K562 (cell line): ENCODE results near the gene PHEX. TPM values are rescaled to one million over a fixed set of nuclear protein-coding genes. Genes with fewer than 3 reads are reported as not detected.

Experiments used
- ATAC-seq: fragments of 200-7000 bp; cut with Tn5 transposase; 3 replicates; pipeline ENCODE4 v1.9.1; 2020; ENCODE audit warnings: moderate library complexity
- BruUV-seq: library from RNA; stranded (reverse); fragments of 400-500 nt; replicated peaks from 2 replicates; lab custom pipeline; 2021; lab: Mats Ljungman, UMichigan
- CTCF ChIA-PET: fragments of 300-600 bp; formaldehyde crosslinking; extraction: SDS; loops from one replicate; lab custom pipeline; 2021; ENCODE audit warnings: low intra/inter-chr PET ratio; lab: Yijun Ruan, JAX
- POLR2A ChIA-PET: fragments of 300-600, 350-650 bp; sonication (Branson Sonifier 250); formaldehyde crosslinking; extraction: SDS; loops from one replicate; lab custom pipeline; 2021; ENCODE audit warnings: antibody characterized with exemption, inconsistent platforms; lab: Yijun Ruan, JAX
- DNase-seq, 4 experiments: peaks; one replicate each; pipeline versions ENCODE4 v3.0.0 to v3.0.0-alpha.2; 2011 to 2018; ENCODE audit warnings: low spot score in 3 of 4, mixed read lengths in 3 of 4; ENCODE audit errors: extremely low read depth in 1 of 4
- FAIRE-seq: peaks from 2 replicates; lab custom pipeline; 2011; peaks lifted over from hg19 to GRCh38; lab: Jason Lieb, UNC
- H2AFZ ChIP-seq: 2 replicates; pipeline ENCODE4 v1.6.0; 2011; ENCODE audit warnings: low read depth, low read length, control low read depth, inconsistent platforms
- H3K27ac ChIP-seq: fragments of 200-600 bp; 3 replicates; pipeline ENCODE4 v1.8.0; 2011; ENCODE audit warnings: low read depth, mild to moderate bottlenecking, control low read depth, inconsistent platforms, low read length, moderate library complexity, mixed read lengths; ENCODE audit errors: extremely low read depth
- H3K27me3 ChIP-seq, 2 experiments: fragments of 300-600 bp in 1 of 2; 2 replicates in 1 of 2; 3 replicates in 1 of 2; pipeline versions ENCODE4 v1.6.0 to v1.8.0; 2011; ENCODE audit warnings: inconsistent platforms in 2 of 2, low read length in 2 of 2, mild to moderate bottlenecking in 1 of 2, mixed read lengths in 1 of 2, moderate library complexity in 1 of 2; ENCODE audit not compliant: control insufficient read depth in 2 of 2, insufficient read depth in 2 of 2
- H3K36me3 ChIP-seq: fragments of 300-600 bp; 3 replicates; pipeline ENCODE4 v1.8.0; 2011; ENCODE audit warnings: mild to moderate bottlenecking, low read length, inconsistent platforms; ENCODE audit not compliant: control insufficient read depth, insufficient read depth
- H3K4me1 ChIP-seq, 2 experiments: fragments of 200-600 bp in 1 of 2; replicated peaks in 1 of 2; 2 replicates in 1 of 2; 3 replicates in 1 of 2; pipeline versions ENCODE4 v1.5.1 to v1.8.0; 2011; ENCODE audit warnings: inconsistent platforms in 2 of 2, low read length in 2 of 2, mild to moderate bottlenecking in 1 of 2, mixed read lengths in 1 of 2, moderate library complexity in 1 of 2; ENCODE audit not compliant: control insufficient read depth in 2 of 2, insufficient read depth in 2 of 2
- H3K4me2 ChIP-seq: 2 replicates; pipeline ENCODE4 v1.6.1; 2011; ENCODE audit warnings: low read length, control low read depth, inconsistent platforms, mixed read lengths; ENCODE audit not compliant: insufficient read depth
- H3K4me3 ChIP-seq: fragments of 200-600 bp; sonication (generic), shearing (Covaris generic); 2 replicates; pipeline ENCODE4 v1.5.1; 2016; ENCODE audit warnings: control low read depth, inconsistent platforms
- H3K79me2 ChIP-seq: fragments of 200-600 bp; 3 replicates; pipeline ENCODE4 v1.8.0; 2011; ENCODE audit warnings: low read length, inconsistent platforms; ENCODE audit not compliant: control insufficient read depth, insufficient read depth
- H3K9ac ChIP-seq, 2 experiments: 2 replicates each; pipeline versions ENCODE4 v1.6.0 to v1.6.1; 2011; ENCODE audit warnings: low read depth in 2 of 2, low read length in 2 of 2, control low read depth in 1 of 2, inconsistent platforms in 1 of 2, mild to moderate bottlenecking in 1 of 2, mixed read lengths in 1 of 2; ENCODE audit not compliant: insufficient read depth in 1 of 2
- H3K9me1 ChIP-seq: one replicate; pipeline ENCODE4 v1.6.0; 2011; ENCODE audit warnings: inconsistent platforms, mild to moderate bottlenecking, low read length, moderate library complexity; ENCODE audit not compliant: control insufficient read depth, insufficient read depth
- H3K9me3 ChIP-seq: replicated peaks from 2 replicates; pipeline ENCODE4 v1.5.1; 2011; ENCODE audit warnings: low read depth, low read length, inconsistent platforms; ENCODE audit not compliant: control insufficient read depth, insufficient read depth
- H4K20me1 ChIP-seq: replicated peaks from 2 replicates; pipeline ENCODE4 v1.6.1; 2011; ENCODE audit warnings: low read length, inconsistent platforms, mixed read lengths; ENCODE audit not compliant: control insufficient read depth, insufficient read depth
- GABPB1 ChIP-seq: sonication (generic); formaldehyde crosslinking; IDR thresholded peaks from 2 replicates; pipeline ENCODE4 v1.8.0; 2022; ENCODE audit warnings: mild to moderate bottlenecking, missing genetic modification reagents
- KAT7 ChIP-seq: sonication (generic); formaldehyde crosslinking; IDR thresholded peaks from 2 replicates; pipeline ENCODE4 v1.8.0; 2022; ENCODE audit warnings: missing genetic modification reagents, mild to moderate bottlenecking, borderline replicate concordance
- POLR2B ChIP-seq: fragments of 450-650 bp; IDR thresholded peaks from 2 replicates; pipeline ENCODE4 v1.6.1; 2018; ENCODE audit warnings: low read depth; ENCODE audit not compliant: partially characterized antibody
- USF1 ChIP-seq: sonication (generic); formaldehyde crosslinking; IDR thresholded peaks from 2 replicates; pipeline ENCODE4 v1.9.0; 2022; ENCODE audit warnings: mild to moderate bottlenecking, missing genetic modification reagents
- ZBTB9 ChIP-seq: fragments of 450-650 bp; formaldehyde crosslinking; IDR thresholded peaks from 2 replicates; pipeline ENCODE4 v1.4.0; 2020; ENCODE audit warnings: mild to moderate bottlenecking, moderate library complexity
- WGBS: fragments of 100-300 bp; shearing (Covaris generic); methylation state at CpG from one replicate; pipeline ENCODE4 v1.1.6; 2016; ENCODE audit warnings: low coverage, mixed read lengths; ENCODE audit not compliant: insufficient coverage; ENCODE audit errors: missing lambda C conversion rate; 5-methylcytosine and 5-hydroxymethylcytosine counted together
- in situ Hi-C: fragments of 300-500 bp; cut with MboI; formaldehyde crosslinking; loops from 4 replicates; pipeline ENCODE4 v1.15.0; 2018; ENCODE audit warnings: inconsistent platforms, mixed read lengths
- intact Hi-C: fragments of 100-400 bp; cut with micrococcal nuclease; formaldehyde crosslinking; loops from 2 replicates; pipeline ENCODE4 v1.14.2; 2022
- polyA plus RNA-seq, 8 experiments: library from polyadenylated mRNA; depleted of rRNA in 4 of 8; stranded (reverse) in 5 of 8; unstranded in 3 of 8; fragments of >200 nt; fragmentation: Nextera tagmentation in 2 of 8; fragmentation: Illumina TruSeq in 1 of 8; extraction: Ambion mirVana in 2 of 8; extraction: Trizol in 1 of 8; gene quantifications; 2 replicates each; pipeline versions ENCODE4 v1.2.1 to v1.2.3, GENCODE V29; 2011 to 2014; ENCODE audit warnings: inconsistent platforms in 1 of 8, missing spikeins in 1 of 8
- total RNA-seq, 7 experiments: library from RNA; depleted of rRNA in 6 of 7; stranded (reverse); fragments of >200 nt in 6 of 7; fragmentation: Illumina TruSeq in 2 of 7; extraction: Trizol in 2 of 7; gene quantifications; 2 replicates each; pipeline versions ENCODE4 v1.2.1 to v1.2.3, GENCODE V29; 2011 to 2021; ENCODE audit warnings: low replicate concordance in 1 of 7

Gene PHEX
- total and polyA plus RNA-seq, 9 of the 15 experiments (the other 6 are each of a cell fraction or from before 2014, with no cell fraction given): 0.01 to 0.11 (median 0.04) TPM; not detected in 6

DNA sequence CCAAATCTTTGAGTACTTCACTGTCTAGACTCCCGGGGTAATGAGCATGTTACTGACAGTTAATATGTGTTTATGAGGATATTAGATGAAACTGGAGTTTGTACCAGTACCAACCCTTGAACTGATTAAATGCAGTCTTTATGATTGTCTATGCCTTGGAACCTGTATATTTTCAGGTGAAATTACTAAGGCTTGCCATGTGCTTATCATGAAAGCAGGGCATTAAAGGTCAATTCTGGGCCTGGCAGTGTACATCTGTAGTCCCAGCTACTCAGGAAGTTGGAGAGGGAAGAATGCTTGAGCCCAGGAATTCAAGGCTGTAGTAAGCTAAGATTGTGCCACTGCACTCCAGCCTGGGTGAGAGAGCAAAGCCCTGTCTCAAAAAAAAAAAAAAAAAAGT is 27.6 kb downstream of the PHEX start:
- ChIA-PET POLR2A (no interaction called here), CTCF (no interaction called here)
- Histone ChIP-seq H3K4me2 (no peak overlapping the region), H4K20me1 (no peaks in the 10 kb centered on the region), H3K9me1 (no peaks in the 10 kb centered on the region), H3K4me3 (no peak overlapping the region), H3K27ac (no peak overlapping the region), H3K9me3 (no peaks in the 10 kb centered on the region), H3K27me3 (peaks cover 0 to 4% of the 10 kb centered on the region in 2 experiments; a peak in 1 of 5 replicates), H3K4me1 (no peaks in the 10 kb centered on the region), H3K9ac (no peak overlapping the region), H3K79me2 (no peaks in the 10 kb centered on the region), H2AFZ (no peak overlapping the region), H3K36me3 (no peaks in the 10 kb centered on the region)
- DNase-seq (no peak), FAIRE-seq (no peak), ATAC-seq (no peak)
- no TSS peak for BruUV-seq
- WGBS: 0% methylated on average over 1 of the region's 1 CpG
- intact Hi-C loops (no loop called here), in situ Hi-C loops (no loop called here)
- TF ChIP-seq USF1 (CRISPR knock-in tag): no peak
- TF ChIP-seq GABPB1 (CRISPR knock-in tag): no peak
- TF ChIP-seq POLR2B: no peak
- no peak for TF ChIP-seq ZBTB9 (CRISPR knock-in tag)
- no peak for TF ChIP-seq KAT7
